Measurements from ENCODE around the gene FAM180A.
A peak's percentile ranks its signal among the peaks of the same experiment; 100 is the strongest.

The FAM180A gene

GRCh38 chr7:135716677-135717238 lies 31.9 kb downstream of the FAM180A start:
- Histone ChIP-seq H3K4me3 (ENCODE audit: insufficient read depth, low read depth, low read length) (no peak overlapping the region), H3K27ac (ENCODE audit: insufficient read depth, low read depth, low read length, poor library complexity, severe bottlenecking) (no peak overlapping the region), H3K9me3 (ENCODE audit: control insufficient read depth, low read length) (no peaks in the 10 kb centered on the region), H3K27me3 (ENCODE audit: control insufficient read depth, insufficient read depth, low read length, poor library complexity, severe bottlenecking) (no peaks in the 10 kb centered on the region), H3K4me1 (ENCODE audit: control insufficient read depth, insufficient read depth, low read length) (peaks cover 25% of the 10 kb centered on the region), H3K36me3 (ENCODE audit: control insufficient read depth, insufficient read depth, low read length) (no peaks in the 10 kb centered on the region)
- 85 to 86% methylated on average over 9 of the region's 9 CpGs for WGBS, 2 experiments

- no peaks in the 10 kb centered on the region for H3K9me3 ChIP-seq (ENCODE audit: control insufficient read depth, low read length)
- H3K36me3 ChIP-seq (ENCODE audit: control insufficient read depth, insufficient read depth, low read length): no peaks in the 10 kb centered on the region
- WGBS, 2 experiments: 87 to 100% methylated on average over 1 of the region's 1 CpG
- no peak overlapping the region for H3K4me3 ChIP-seq (ENCODE audit: insufficient read depth, low read depth, low read length)
- peaks cover 25% of the 10 kb centered on the region for H3K4me1 ChIP-seq (ENCODE audit: control insufficient read depth, insufficient read depth, low read length)
- H3K27me3 ChIP-seq (ENCODE audit: control insufficient read depth, insufficient read depth, low read length, poor library complexity, severe bottlenecking): no peaks in the 10 kb centered on the region
- H3K27ac ChIP-seq (ENCODE audit: insufficient read depth, low read depth, low read length, poor library complexity, severe bottlenecking): no peak overlapping the region
Measured at GRCh38 chr7:135715673-135716072, 32.9 kb downstream of the FAM180A start.

- no peak overlapping the region for H3K4me3 ChIP-seq (ENCODE audit: insufficient read depth, low read depth, low read length)
- H3K9me3 ChIP-seq (ENCODE audit: control insufficient read depth, low read length): no peaks in the 10 kb centered on the region
- peaks cover 25% of the 10 kb centered on the region for H3K4me1 ChIP-seq (ENCODE audit: control insufficient read depth, insufficient read depth, low read length)
Measured at GRCh38 chr7:135715055-135715522, 33.5 kb downstream of the FAM180A start.

GRCh38 chr7:135714534-135715009 lies 34.0 kb downstream of the FAM180A start:
- peak overlapping the region; percentile 65 for H3K27ac ChIP-seq (ENCODE audit: insufficient read depth, low read depth, low read length, poor library complexity, severe bottlenecking)
- no peak overlapping the region for H3K4me3 ChIP-seq (ENCODE audit: insufficient read depth, low read depth, low read length)
- no peaks in the 10 kb centered on the region for H3K36me3 ChIP-seq (ENCODE audit: control insufficient read depth, insufficient read depth, low read length)
- 27 to 31% methylated on average over 20 of the region's 20 CpGs for whole genome bisulfite sequencing, 2 experiments
- no peaks in the 10 kb centered on the region for H3K27me3 ChIP-seq (ENCODE audit: control insufficient read depth, insufficient read depth, low read length, poor library complexity, severe bottlenecking)
- no peaks in the 10 kb centered on the region for H3K9me3 ChIP-seq (ENCODE audit: control insufficient read depth, low read length)
- H3K4me1 ChIP-seq (ENCODE audit: control insufficient read depth, insufficient read depth, low read length): peaks cover 23% of the 10 kb centered on the region

More at GRCh38 chr7:135715055-135715522, 33.5 kb downstream of the FAM180A start:
- Histone ChIP-seq H3K36me3 (ENCODE audit: control insufficient read depth, insufficient read depth, low read length) (no peaks in the 10 kb centered on the region), H3K27me3 (ENCODE audit: control insufficient read depth, insufficient read depth, low read length, poor library complexity, severe bottlenecking) (no peaks in the 10 kb centered on the region), H3K27ac (ENCODE audit: insufficient read depth, low read depth, low read length, poor library complexity, severe bottlenecking) (no peak overlapping the region)
- 93 to 94% methylated on average over 5 of the region's 5 CpGs for WGBS, 2 experiments

- Histone ChIP-seq H3K27me3 (ENCODE audit: control insufficient read depth, insufficient read depth, low read length, poor library complexity, severe bottlenecking) (no peaks in the 10 kb centered on the region), H3K36me3 (ENCODE audit: control insufficient read depth, insufficient read depth, low read length) (no peaks in the 10 kb centered on the region), H3K27ac (ENCODE audit: insufficient read depth, low read depth, low read length, poor library complexity, severe bottlenecking) (peak overlapping the region; percentile 65), H3K4me3 (ENCODE audit: insufficient read depth, low read depth, low read length) (no peak overlapping the region), H3K4me1 (ENCODE audit: control insufficient read depth, insufficient read depth, low read length) (peaks cover 17% of the 10 kb centered on the region), H3K9me3 (ENCODE audit: control insufficient read depth, low read length) (no peaks in the 10 kb centered on the region)
- 65 to 73% methylated on average over 4 of the region's 4 CpGs for WGBS, 2 experiments
Measured at GRCh38 chr7:135713836-135714470, 34.7 kb downstream of the FAM180A start.

GRCh38 chr7:135712796-135713195 lies 35.8 kb downstream of the FAM180A start:
- H3K27me3 ChIP-seq (ENCODE audit: control insufficient read depth, insufficient read depth, low read length, poor library complexity, severe bottlenecking): no peaks in the 10 kb centered on the region
- WGBS, 2 experiments: 89 to 92% methylated on average over 6 to 7 of the region's 7 CpGs
- H3K4me1 ChIP-seq (ENCODE audit: control insufficient read depth, insufficient read depth, low read length): peaks cover 9% of the 10 kb centered on the region
- no peak overlapping the region for H3K4me3 ChIP-seq (ENCODE audit: insufficient read depth, low read depth, low read length)
- H3K9me3 ChIP-seq (ENCODE audit: control insufficient read depth, low read length): no peaks in the 10 kb centered on the region
- no peak overlapping the region for H3K27ac ChIP-seq (ENCODE audit: insufficient read depth, low read depth, low read length, poor library complexity, severe bottlenecking)
- H3K36me3 ChIP-seq (ENCODE audit: control insufficient read depth, insufficient read depth, low read length): no peaks in the 10 kb centered on the region

- WGBS, 2 experiments: 89 to 91% methylated on average over 4 of the region's 4 CpGs
- Histone ChIP-seq H3K27ac (ENCODE audit: insufficient read depth, low read depth, low read length, poor library complexity, severe bottlenecking) (no peak overlapping the region), H3K9me3 (ENCODE audit: control insufficient read depth, low read length) (no peaks in the 10 kb centered on the region), H3K27me3 (ENCODE audit: control insufficient read depth, insufficient read depth, low read length, poor library complexity, severe bottlenecking) (no peaks in the 10 kb centered on the region), H3K4me3 (ENCODE audit: insufficient read depth, low read depth, low read length) (no peak overlapping the region), H3K36me3 (ENCODE audit: control insufficient read depth, insufficient read depth, low read length) (no peaks in the 10 kb centered on the region), H3K4me1 (ENCODE audit: control insufficient read depth, insufficient read depth, low read length) (peaks cover 9% of the 10 kb centered on the region)
Measured at GRCh38 chr7:135712182-135712782, 36.3 kb downstream of the FAM180A start.

GRCh38 chr7:135711139-135711469 lies 37.5 kb downstream of the FAM180A start:
- H3K4me3 ChIP-seq (ENCODE audit: insufficient read depth, low read depth, low read length): no peak overlapping the region
- peaks cover 9% of the 10 kb centered on the region for H3K4me1 ChIP-seq (ENCODE audit: control insufficient read depth, insufficient read depth, low read length)
- H3K36me3 ChIP-seq (ENCODE audit: control insufficient read depth, insufficient read depth, low read length): no peaks in the 10 kb centered on the region
- H3K9me3 ChIP-seq (ENCODE audit: control insufficient read depth, low read length): no peaks in the 10 kb centered on the region
- H3K27me3 ChIP-seq (ENCODE audit: control insufficient read depth, insufficient read depth, low read length, poor library complexity, severe bottlenecking): no peaks in the 10 kb centered on the region
- no peak overlapping the region for H3K27ac ChIP-seq (ENCODE audit: insufficient read depth, low read depth, low read length, poor library complexity, severe bottlenecking)
- 77 to 82% methylated on average over 8 of the region's 8 CpGs for WGBS, 2 experiments

GRCh38 chr7:135710417-135711138 lies 38.0 kb downstream of the FAM180A start:
- H3K4me1 ChIP-seq (ENCODE audit: control insufficient read depth, insufficient read depth, low read length): peaks cover 9% of the 10 kb centered on the region
- 43 to 44% methylated on average over 11 of the region's 11 CpGs for WGBS, 2 experiments
- no peaks in the 10 kb centered on the region for H3K27me3 ChIP-seq (ENCODE audit: control insufficient read depth, insufficient read depth, low read length, poor library complexity, severe bottlenecking)
- no peaks in the 10 kb centered on the region for H3K36me3 ChIP-seq (ENCODE audit: control insufficient read depth, insufficient read depth, low read length)
- H3K4me3 ChIP-seq (ENCODE audit: insufficient read depth, low read depth, low read length): no peak overlapping the region
- H3K9me3 ChIP-seq (ENCODE audit: control insufficient read depth, low read length): no peaks in the 10 kb centered on the region
- no peak overlapping the region for H3K27ac ChIP-seq (ENCODE audit: insufficient read depth, low read depth, low read length, poor library complexity, severe bottlenecking)

GRCh38 chr7:135709508-135709907 lies 39.1 kb downstream of the FAM180A start:
- H3K9me3 ChIP-seq (ENCODE audit: control insufficient read depth, low read length): no peaks in the 10 kb centered on the region
- peaks cover 9% of the 10 kb centered on the region for H3K4me1 ChIP-seq (ENCODE audit: control insufficient read depth, insufficient read depth, low read length)
- no peaks in the 10 kb centered on the region for H3K36me3 ChIP-seq (ENCODE audit: control insufficient read depth, insufficient read depth, low read length)
- no peak overlapping the region for H3K4me3 ChIP-seq (ENCODE audit: insufficient read depth, low read depth, low read length)
- no peaks in the 10 kb centered on the region for H3K27me3 ChIP-seq (ENCODE audit: control insufficient read depth, insufficient read depth, low read length, poor library complexity, severe bottlenecking)
- WGBS, 2 experiments: 92 to 98% methylated on average over 3 of the region's 3 CpGs
- no peak overlapping the region for H3K27ac ChIP-seq (ENCODE audit: insufficient read depth, low read depth, low read length, poor library complexity, severe bottlenecking)

Measured in ectodermal cell (in vitro differentiated cells).